HUES6 (cell line): ENCODE data around the gene RBFOX2.
A peak's percentile ranks its signal among the peaks of the same experiment; 100 is the strongest.

ENCODE experiments used
- H3K27ac ChIP-seq: 2 replicates; pipeline ENCODE4 v1.7.0; 2013; ENCODE audit warnings: low read depth, mild to moderate bottlenecking, low read length, inconsistent platforms
- H3K27me3 ChIP-seq: 2 replicates; pipeline ENCODE4 v1.6.1; 2013; ENCODE audit warnings: low read length; ENCODE audit not compliant: control insufficient read depth, insufficient read depth
- H3K36me3 ChIP-seq: 2 replicates; pipeline ENCODE4 v1.6.1; 2013; ENCODE audit warnings: low read length; ENCODE audit not compliant: control insufficient read depth, insufficient read depth
- H3K4me1 ChIP-seq: 2 replicates; pipeline ENCODE4 v1.6.1; 2013; ENCODE audit warnings: low read length; ENCODE audit not compliant: control insufficient read depth, insufficient read depth
- H3K4me3 ChIP-seq: 2 replicates; pipeline ENCODE4 v1.5.1; 2013; ENCODE audit warnings: low read depth, low read length
- H3K9ac ChIP-seq: one replicate; pipeline ENCODE4 v1.6.1; 2013; ENCODE audit warnings: mild to moderate bottlenecking, low read length
- H3K9me3 ChIP-seq: 2 replicates; pipeline ENCODE4 v1.6.1; 2013; ENCODE audit warnings: low read depth, low read length; ENCODE audit not compliant: control insufficient read depth, insufficient read depth

RBFOX2 gene

GRCh38 chr22:35913925-35914324 lies 114.7 kb downstream of the RBFOX2 start:
- Histone ChIP-seq H3K9ac (no peak overlapping the region), H3K4me1 (peaks cover 49% of the 10 kb centered on the region), H3K4me3 (peak overlapping the region; percentile 59), H3K27me3 (no peaks in the 10 kb centered on the region), H3K27ac (no peak overlapping the region), H3K9me3 (no peaks in the 10 kb centered on the region), H3K36me3 (no peaks in the 10 kb centered on the region)

GRCh38 chr22:35912658-35913057 lies 116.0 kb downstream of the RBFOX2 start:
- Histone ChIP-seq H3K4me1 (peaks cover 49% of the 10 kb centered on the region), H3K9ac (no peak overlapping the region), H3K9me3 (no peaks in the 10 kb centered on the region), H3K27me3 (no peaks in the 10 kb centered on the region), H3K27ac (no peak overlapping the region), H3K36me3 (no peaks in the 10 kb centered on the region), H3K4me3 (no peak overlapping the region)

GRCh38 chr22:35911877-35912276 lies 116.7 kb downstream of the RBFOX2 start:
- Histone ChIP-seq H3K27ac (no peak overlapping the region), H3K4me1 (peaks cover 49% of the 10 kb centered on the region), H3K9ac (no peak overlapping the region)

GRCh38 chr22:35910926-35911325 lies 117.7 kb downstream of the RBFOX2 start:
- Histone ChIP-seq H3K27ac (no peak overlapping the region), H3K27me3 (no peaks in the 10 kb centered on the region), H3K36me3 (no peaks in the 10 kb centered on the region), H3K9ac (no peak overlapping the region), H3K9me3 (no peaks in the 10 kb centered on the region), H3K4me1 (peaks cover 43% of the 10 kb centered on the region), H3K4me3 (no peak overlapping the region)

More at GRCh38 chr22:35911877-35912276, 116.7 kb downstream of the RBFOX2 start:
- Histone ChIP-seq H3K36me3 (no peaks in the 10 kb centered on the region), H3K4me3 (no peak overlapping the region), H3K9me3 (no peaks in the 10 kb centered on the region), H3K27me3 (no peaks in the 10 kb centered on the region)

GRCh38 chr22:35910003-35910769 lies 118.4 kb downstream of the RBFOX2 start:
- Histone ChIP-seq H3K9me3 (no peaks in the 10 kb centered on the region), H3K27ac (no peak overlapping the region), H3K4me3 (no peak overlapping the region), H3K9ac (no peak overlapping the region), H3K27me3 (no peaks in the 10 kb centered on the region), H3K36me3 (no peaks in the 10 kb centered on the region), H3K4me1 (peaks cover 37% of the 10 kb centered on the region)

- Histone ChIP-seq H3K9me3 (no peaks in the 10 kb centered on the region), H3K27me3 (no peaks in the 10 kb centered on the region), H3K9ac (no peak overlapping the region), H3K27ac (no peak overlapping the region), H3K4me1 (peaks cover 19% of the 10 kb centered on the region), H3K36me3 (no peaks in the 10 kb centered on the region), H3K4me3 (no peak overlapping the region)
Observed at GRCh38 chr22:35905894-35906293, 122.7 kb downstream of the RBFOX2 start.

- Histone ChIP-seq H3K27ac (no peak overlapping the region), H3K4me1 (peaks cover 23% of the 10 kb centered on the region), H3K36me3 (no peaks in the 10 kb centered on the region), H3K4me3 (no peak overlapping the region), H3K9me3 (no peaks in the 10 kb centered on the region), H3K9ac (no peak overlapping the region), H3K27me3 (no peaks in the 10 kb centered on the region)
Observed at GRCh38 chr22:35904752-35905151, 123.9 kb downstream of the RBFOX2 start.

GRCh38 chr22:35904336-35904692 lies 124.3 kb downstream of the RBFOX2 start:
- Histone ChIP-seq H3K36me3 (no peaks in the 10 kb centered on the region), H3K9me3 (no peaks in the 10 kb centered on the region), H3K9ac (no peak overlapping the region), H3K4me3 (no peak overlapping the region), H3K4me1 (peaks cover 25% of the 10 kb centered on the region), H3K27ac (no peak overlapping the region), H3K27me3 (no peaks in the 10 kb centered on the region)

- Histone ChIP-seq H3K9me3 (no peaks in the 10 kb centered on the region), H3K4me3 (no peak overlapping the region), H3K9ac (no peak overlapping the region), H3K36me3 (no peaks in the 10 kb centered on the region), H3K27ac (no peak overlapping the region), H3K4me1 (peaks cover 25% of the 10 kb centered on the region), H3K27me3 (no peaks in the 10 kb centered on the region)
Observed at GRCh38 chr22:35903571-35904335, 124.9 kb downstream of the RBFOX2 start.

- H3K27ac ChIP-seq, result 0 out of 2 replicates have a peak overlapping the region, but pooled peaks have one; percentile 8
Observed at GRCh38 chr22:35900483-35901168, 128.0 kb downstream of the RBFOX2 start.

GRCh38 chr22:35899736-35900135 lies 128.9 kb downstream of the RBFOX2 start:
- no peaks in the 10 kb centered on the region for H3K36me3 ChIP-seq
- H3K4me3 ChIP-seq, result no peak overlapping the region
- peaks cover 45% of the 10 kb centered on the region for H3K4me1 ChIP-seq
- H3K9ac ChIP-seq, result no peak overlapping the region
- no peaks in the 10 kb centered on the region for H3K9me3 ChIP-seq
- H3K27ac ChIP-seq, result no peak overlapping the region
- no peaks in the 10 kb centered on the region for H3K27me3 ChIP-seq

More at GRCh38 chr22:35900483-35901168, 128.0 kb downstream of the RBFOX2 start:
- H3K27me3 ChIP-seq, result no peaks in the 10 kb centered on the region
- no peaks in the 10 kb centered on the region for H3K36me3 ChIP-seq
- no peak overlapping the region for H3K9ac ChIP-seq
- peaks cover 36% of the 10 kb centered on the region for H3K4me1 ChIP-seq
- no peaks in the 10 kb centered on the region for H3K9me3 ChIP-seq
- no peak overlapping the region for H3K4me3 ChIP-seq
